GM12878 (cell line): ENCODE measurements around the gene PTCD1. TPM values are rescaled to one million over a fixed set of nuclear protein-coding genes. Genes with fewer than 3 reads are reported as not detected.

ENCODE experiments used
- ATAC-seq: fragments of 200-7000 bp; cut with Tn5 transposase; 3 replicates; pipeline ENCODE4 v1.9.1; 2020; ENCODE audit warnings: mild to moderate bottlenecking, moderate library complexity
- BruUV-seq: library from RNA; stranded (reverse); fragments of 400-500 nt; replicated peaks from 2 replicates; lab custom pipeline; 2021; lab: Mats Ljungman, UMichigan
- CTCF ChIA-PET: fragments of 300-600 bp; sonication (Branson Sonifier 250); formaldehyde crosslinking; extraction: SDS; loops from one replicate; lab custom pipeline; 2021; ENCODE audit warnings: inconsistent platforms; lab: Yijun Ruan, JAX
- POLR2A ChIA-PET: fragments of 350-600 bp; formaldehyde crosslinking; extraction: SDS; loops from one replicate; lab custom pipeline; 2021; ENCODE audit warnings: inconsistent platforms; lab: Charles Lee
- RAD21 ChIA-PET: fragments of 300-600 bp; sonication (Branson Sonifier 250); formaldehyde crosslinking; loops from one replicate; lab custom pipeline; 2023; ENCODE audit warnings: antibody characterized with exemption; ENCODE audit not compliant: unreplicated experiment; lab: Charles Lee
- SMC1A ChIA-PET: fragments of 300-600 bp; sonication (Branson Sonifier 250); formaldehyde crosslinking; loops from one replicate; lab custom pipeline; 2023; ENCODE audit not compliant: unreplicated experiment, uncharacterized antibody; lab: Charles Lee
- DNase-seq: peaks from one replicate; pipeline ENCODE4 v3.0.0-alpha.2; 2011; ENCODE audit warnings: low read depth, low spot score
- FAIRE-seq: peaks from 3 replicates; lab custom pipeline; 2011; peaks lifted over from hg19 to GRCh38; lab: Jason Lieb, UNC
- H2AFZ ChIP-seq: 2 replicates; pipeline ENCODE4 v1.6.0; 2011; ENCODE audit warnings: low read depth, low read length, control low read depth; ENCODE audit not compliant: control insufficient read depth
- H3K27ac ChIP-seq: 2 replicates; pipeline ENCODE4 v1.5.1; 2011; ENCODE audit warnings: control low read depth; ENCODE audit not compliant: control insufficient read depth, insufficient read depth
- H3K27me3 ChIP-seq, 2 experiments: replicated peaks in 1 of 2; 2 replicates each; pipeline versions ENCODE4 v1.6.0 to v1.6.1; 2011; ENCODE audit warnings: low read length in 1 of 2; ENCODE audit not compliant: control insufficient read depth in 2 of 2, insufficient read depth in 2 of 2
- H3K36me3 ChIP-seq, 2 experiments: 2 replicates each; pipeline ENCODE4 v1.5.1; 2011; ENCODE audit warnings: low read length in 1 of 2; ENCODE audit not compliant: control insufficient read depth in 2 of 2, insufficient read depth in 2 of 2
- H3K4me1 ChIP-seq: 2 replicates; pipeline ENCODE4 v1.6.1; 2011; ENCODE audit warnings: mild to moderate bottlenecking, low read length, moderate library complexity, mixed read lengths; ENCODE audit not compliant: control insufficient read depth, insufficient read depth
- H3K4me2 ChIP-seq: 2 replicates; pipeline ENCODE4 v1.6.0; 2011; ENCODE audit warnings: control low read depth; ENCODE audit not compliant: control insufficient read depth, insufficient read depth
- H3K4me3 ChIP-seq: fragments of 200-600 bp; sonication (generic); 2 replicates; pipeline ENCODE4 v1.5.1; 2016
- H3K79me2 ChIP-seq: 2 replicates; pipeline ENCODE4 v1.6.0; 2011; ENCODE audit warnings: low read length; ENCODE audit not compliant: control insufficient read depth, insufficient read depth
- H3K9ac ChIP-seq: 2 replicates; pipeline ENCODE4 v1.8.0; 2011; ENCODE audit warnings: low read length, control low read depth, mixed read lengths; ENCODE audit not compliant: control insufficient read depth, insufficient read depth
- H3K9me3 ChIP-seq: replicated peaks from 3 replicates; pipeline ENCODE4 v1.5.1; 2011; ENCODE audit warnings: mild to moderate bottlenecking, low read length; ENCODE audit not compliant: control insufficient read depth, insufficient read depth
- H4K20me1 ChIP-seq: 2 replicates; pipeline ENCODE4 v1.6.0; 2011; ENCODE audit not compliant: control insufficient read depth, insufficient read depth
- GABPA ChIP-seq: IDR thresholded peaks from 2 replicates; pipeline ENCODE4 v1.6.1; 2014; ENCODE audit warnings: antibody characterized with exemption, low read depth, mild to moderate bottlenecking, inconsistent platforms
- HDAC6 ChIP-seq: fragments of 200-600 bp; sonication (generic); IDR thresholded peaks from one replicate; pipeline ENCODE4 v1.8.0; 2017; ENCODE audit warnings: antibody characterized with exemption; ENCODE audit not compliant: unreplicated experiment
- KDM1A ChIP-seq: fragments of 200-600 bp; sonication (generic); IDR thresholded peaks from 2 replicates; pipeline ENCODE4 v1.6.1; 2016; ENCODE audit warnings: borderline replicate concordance
- NR2C2 ChIP-seq: IDR thresholded peaks from 2 replicates; pipeline ENCODE4 v1.6.1; 2011; ENCODE audit warnings: borderline replicate concordance, low read depth; ENCODE audit not compliant: control insufficient read depth, insufficient read length
- RELA ChIP-seq: fragments of 450-650 bp; IDR thresholded peaks from 2 replicates; pipeline ENCODE4 v1.8.0; 2014; ENCODE audit warnings: borderline replicate concordance; ENCODE audit not compliant: partially characterized antibody
- SMAD1 ChIP-seq: fragments of 450-650 bp; IDR thresholded peaks from 2 replicates; pipeline ENCODE4 v1.6.1; 2018; ENCODE audit warnings: mild to moderate bottlenecking, low read depth; ENCODE audit not compliant: partially characterized antibody
- SP1 ChIP-seq: IDR thresholded peaks from one replicate; pipeline ENCODE4 v1.6.1; 2011; ENCODE audit warnings: low read depth, low read length
- WGBS: methylation state at CpG from one replicate; pipeline ENCODE4 v1.1.6; 2016; ENCODE audit warnings: low lambda C conversion rate; ENCODE audit not compliant: insufficient replicate concordance, insufficient coverage; ENCODE audit errors: missing lambda C conversion rate; 5-methylcytosine and 5-hydroxymethylcytosine counted together
- in situ Hi-C: fragments of 300-500 bp; cut with MboI; formaldehyde crosslinking; loops from 9 replicates; pipeline ENCODE4 v1.14.3; 2018; ENCODE audit warnings: mixed read lengths
- intact Hi-C: fragments of 100-400 bp; cut with micrococcal nuclease; formaldehyde crosslinking; loops from one replicate; pipeline ENCODE4 v1.14.2; 2022; ENCODE audit not compliant: unreplicated experiment
- polyA plus RNA-seq, 11 experiments: library from polyadenylated mRNA; depleted of rRNA in 4 of 11; unstranded in 6 of 11; stranded (reverse) in 5 of 11; fragments of >200 nt; fragmentation: Nextera tagmentation in 4 of 11; fragmentation: Illumina TruSeq in 1 of 11; extraction: Ambion mirVana in 4 of 11; extraction: Trizol in 1 of 11; gene quantifications; 1 replicate in 1 of 11; 2 replicates in 10 of 11; pipeline versions ENCODE4 v1.2.1 to v1.2.3, GENCODE V29; 2011 to 2016; ENCODE audit warnings: inconsistent platforms in 2 of 11, missing spikeins in 2 of 11, low read depth in 1 of 11
- total RNA-seq, 4 experiments: library from RNA; depleted of rRNA in 3 of 4; stranded (reverse); fragments of >200 nt in 3 of 4; fragmentation: Illumina TruSeq in 1 of 4; extraction: Trizol in 1 of 4; gene quantifications; 2 replicates each; pipeline versions ENCODE4 v1.2.1 to v1.2.3, GENCODE V29; 2013 to 2021
- TF ChIP-seq, protein P1 (sequence below): fragments of 450-650 bp; formaldehyde crosslinking; IDR thresholded peaks from 2 replicates; pipeline ENCODE4 v1.4.0; 2020; ENCODE audit warnings: mild to moderate bottlenecking, moderate library complexity
- TF ChIP-seq, protein P2 (sequence below): IDR thresholded peaks from 2 replicates; pipeline ENCODE4 v1.6.1; 2012; ENCODE audit warnings: low read length, inconsistent platforms

Gene PTCD1
- total and polyA plus RNA-seq, 10 of the 15 experiments (the other 5 are each of a cell fraction or from before 2014, with no cell fraction given) = 0.26 to 9.7 (median 5.0) TPM

DNA sequence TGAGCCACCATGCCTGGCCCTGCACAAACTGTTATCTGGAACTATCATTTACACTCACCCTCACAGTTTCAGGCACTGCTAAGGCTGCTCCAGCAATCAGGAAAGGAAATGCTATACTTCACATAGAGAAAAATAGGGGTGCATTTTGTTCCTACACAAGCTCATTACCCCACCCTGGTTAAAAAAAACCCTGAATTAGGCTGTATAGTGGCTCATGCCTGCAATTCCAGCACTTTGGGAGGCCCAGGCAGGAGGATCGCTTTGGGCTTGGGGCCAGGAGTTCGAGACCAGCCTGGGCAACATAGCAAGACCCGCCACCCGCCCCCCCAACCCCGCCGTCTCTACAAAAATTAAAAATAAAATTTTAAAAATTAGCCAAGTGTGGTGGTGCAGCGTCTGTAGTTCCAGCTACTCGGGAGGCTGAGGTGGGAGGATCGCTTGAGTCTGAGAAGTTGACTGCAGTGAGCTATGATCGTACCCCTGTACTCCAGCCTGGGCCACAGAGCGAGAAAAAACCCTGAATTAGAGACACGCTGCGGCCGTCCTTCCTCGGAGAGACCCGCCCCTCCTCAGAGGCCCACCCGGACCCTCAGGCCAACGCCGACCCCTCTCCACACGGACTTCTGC lies 539 bp downstream of the PTCD1 start:
- no peak for DNase-seq
- H2AFZ ChIP-seq = peak overlapping the region; percentile 73
- FAIRE-seq = no peak
- RAD21 ChIA-PET = interaction anchor here (2.4 kb wide), 1 partner anchor 29 kb away, joined by 8 read pairs; the partner anchor contains the start of genes BUD31 and PDAP1
- intact Hi-C loops = loop anchor here (2.0 kb wide), 1 partner anchor 67 kb away; the partner anchor contains the start of gene ZKSCAN5
- H3K36me3 ChIP-seq = peaks cover 4 to 6% of the 10 kb centered on the region in 2 experiments
- in situ Hi-C loops = no loop called here
- peak; percentile 39 for ATAC-seq
- WGBS = 14% methylated on average over 20 of the region's 20 CpGs
- no peak for TF ChIP-seq HDAC6
- TF ChIP-seq KDM1A = no peak
- TF ChIP-seq, protein P1, sequence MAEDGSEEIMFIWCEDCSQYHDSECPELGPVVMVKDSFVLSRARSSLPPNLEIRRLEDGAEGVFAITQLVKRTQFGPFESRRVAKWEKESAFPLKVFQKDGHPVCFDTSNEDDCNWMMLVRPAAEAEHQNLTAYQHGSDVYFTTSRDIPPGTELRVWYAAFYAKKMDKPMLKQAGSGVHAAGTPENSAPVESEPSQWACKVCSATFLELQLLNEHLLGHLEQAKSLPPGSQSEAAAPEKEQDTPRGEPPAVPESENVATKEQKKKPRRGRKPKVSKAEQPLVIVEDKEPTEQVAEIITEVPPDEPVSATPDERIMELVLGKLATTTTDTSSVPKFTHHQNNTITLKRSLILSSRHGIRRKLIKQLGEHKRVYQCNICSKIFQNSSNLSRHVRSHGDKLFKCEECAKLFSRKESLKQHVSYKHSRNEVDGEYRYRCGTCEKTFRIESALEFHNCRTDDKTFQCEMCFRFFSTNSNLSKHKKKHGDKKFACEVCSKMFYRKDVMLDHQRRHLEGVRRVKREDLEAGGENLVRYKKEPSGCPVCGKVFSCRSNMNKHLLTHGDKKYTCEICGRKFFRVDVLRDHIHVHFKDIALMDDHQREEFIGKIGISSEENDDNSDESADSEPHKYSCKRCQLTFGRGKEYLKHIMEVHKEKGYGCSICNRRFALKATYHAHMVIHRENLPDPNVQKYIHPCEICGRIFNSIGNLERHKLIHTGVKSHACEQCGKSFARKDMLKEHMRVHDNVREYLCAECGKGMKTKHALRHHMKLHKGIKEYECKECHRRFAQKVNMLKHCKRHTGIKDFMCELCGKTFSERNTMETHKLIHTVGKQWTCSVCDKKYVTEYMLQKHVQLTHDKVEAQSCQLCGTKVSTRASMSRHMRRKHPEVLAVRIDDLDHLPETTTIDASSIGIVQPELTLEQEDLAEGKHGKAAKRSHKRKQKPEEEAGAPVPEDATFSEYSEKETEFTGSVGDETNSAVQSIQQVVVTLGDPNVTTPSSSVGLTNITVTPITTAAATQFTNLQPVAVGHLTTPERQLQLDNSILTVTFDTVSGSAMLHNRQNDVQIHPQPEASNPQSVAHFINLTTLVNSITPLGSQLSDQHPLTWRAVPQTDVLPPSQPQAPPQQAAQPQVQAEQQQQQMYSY (CRISPR knock-in tag) = no peak
- no peak for TF ChIP-seq GABPA
- no peak for TF ChIP-seq SP1
- TF ChIP-seq, protein P2, sequence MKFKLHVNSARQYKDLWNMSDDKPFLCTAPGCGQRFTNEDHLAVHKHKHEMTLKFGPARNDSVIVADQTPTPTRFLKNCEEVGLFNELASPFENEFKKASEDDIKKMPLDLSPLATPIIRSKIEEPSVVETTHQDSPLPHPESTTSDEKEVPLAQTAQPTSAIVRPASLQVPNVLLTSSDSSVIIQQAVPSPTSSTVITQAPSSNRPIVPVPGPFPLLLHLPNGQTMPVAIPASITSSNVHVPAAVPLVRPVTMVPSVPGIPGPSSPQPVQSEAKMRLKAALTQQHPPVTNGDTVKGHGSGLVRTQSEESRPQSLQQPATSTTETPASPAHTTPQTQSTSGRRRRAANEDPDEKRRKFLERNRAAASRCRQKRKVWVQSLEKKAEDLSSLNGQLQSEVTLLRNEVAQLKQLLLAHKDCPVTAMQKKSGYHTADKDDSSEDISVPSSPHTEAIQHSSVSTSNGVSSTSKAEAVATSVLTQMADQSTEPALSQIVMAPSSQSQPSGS = no peak
- no peak for TF ChIP-seq NR2C2
- no peak for TF ChIP-seq RELA
- no peak for TF ChIP-seq SMAD1
- H3K9me3 ChIP-seq = no peaks in the 10 kb centered on the region
- H3K4me3 ChIP-seq = peak overlapping the region; percentile 93
- H3K9ac ChIP-seq = peak overlapping the region; percentile 89
- H3K79me2 ChIP-seq = peaks cover 35% of the 10 kb centered on the region
- peak overlapping the region; percentile 80 for H3K27ac ChIP-seq
- H3K4me1 ChIP-seq = peaks cover 11% of the 10 kb centered on the region
- SMC1A ChIA-PET = interaction anchor here (0.9 to 2.1 kb wide), 4 partner anchors 29 to 183 kb away, joined by 3 to 6 read pairs (median 3); partner anchors contain the start of gene BUD31
- no peaks in the 10 kb centered on the region for H3K27me3 ChIP-seq
- CTCF ChIA-PET = interaction anchor here (0.7 kb wide), 1 partner anchor 111 kb away, joined by 3 read pairs; no protein-coding TSS in a partner anchor
- POLR2A ChIA-PET = interaction anchor here (0.5 to 2.9 kb wide), 11 partner anchors 10 to 1884 kb away, joined by 3 to 16 read pairs (median 3); partner anchors contain the start of genes BUD31, PDAP1 and ZKSCAN5
- no peaks in the 10 kb centered on the region for H4K20me1 ChIP-seq
- TSS peak; percentile 68 for BruUV-seq
- peak overlapping the region; percentile 79 for H3K4me2 ChIP-seq
